Measurements from ENCODE around the gene KRTAP5-2. TPM values are rescaled to one million over a fixed set of nuclear protein-coding genes. Genes with fewer than 3 reads are reported as not detected.
"Not testable (repeated sequence)": the region's sequence is repeated elsewhere in the genome, so short reads cannot be mapped to it uniquely, and the experiment has no call there.

KRTAP5-2 gene
- total RNA-seq, 1 donor from 2014 or later: not detected

DNA sequence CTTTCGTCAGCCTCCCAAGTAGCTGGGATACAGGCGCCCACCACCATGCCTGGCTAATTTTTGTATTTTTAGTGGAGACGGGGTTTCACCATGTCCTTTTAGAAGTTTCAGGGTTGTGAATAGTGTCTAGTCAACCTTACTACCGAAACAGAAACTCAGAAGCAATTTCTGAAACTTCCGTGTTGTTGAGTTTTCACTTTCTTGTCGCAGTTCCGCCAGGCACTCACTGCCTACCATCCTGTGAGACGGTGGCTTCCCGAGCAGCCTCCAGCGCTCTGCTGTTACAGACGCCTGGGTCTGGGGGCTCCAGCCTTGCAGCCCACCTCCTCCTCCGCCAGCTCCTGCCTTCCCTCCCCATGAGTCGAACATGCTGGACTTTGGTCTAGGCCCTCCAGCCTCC, 7.8 kb upstream of the KRTAP5-2 start:
- DNase-seq (ENCODE audit: low spot score in 2 of 2, unreplicated experiment in 2 of 2); H3K27ac Mint-ChIP-seq; H3K9me3 Mint-ChIP-seq; H3K4me3 Mint-ChIP-seq; H3K36me3 Mint-ChIP-seq; H3K4me1 Mint-ChIP-seq: not testable (repeated sequence)
- peaks cover 48% of the 10 kb centered on the region for H3K27me3 Mint-ChIP-seq (ENCODE audit: low read depth)

DNA sequence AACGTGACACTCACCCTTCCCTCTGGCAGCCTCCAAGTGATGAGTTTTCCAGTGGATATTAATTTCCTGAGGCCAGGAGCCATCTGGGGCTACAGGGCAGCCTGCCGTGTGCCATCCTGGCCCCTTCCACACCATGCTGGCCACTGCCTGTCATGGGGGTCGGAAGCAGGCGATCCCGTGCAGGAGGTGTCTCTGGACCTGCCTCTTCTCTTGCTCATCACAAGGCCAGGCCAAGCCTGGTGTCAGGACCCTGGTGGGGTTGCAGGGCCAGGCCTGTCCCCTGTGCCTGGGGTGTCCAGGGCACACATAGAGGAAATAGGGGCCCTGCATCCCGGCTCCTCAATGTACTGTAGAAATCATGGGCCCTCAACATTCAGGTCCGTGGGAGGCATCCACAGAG, 6.6 kb upstream of the KRTAP5-2 start:
- Mint-ChIP-seq H3K27me3 (ENCODE audit: low read depth) (peaks cover 54% of the 10 kb centered on the region), H3K27ac (no peak overlapping the region), H3K36me3 (no peaks in the 10 kb centered on the region), H3K9me3 (peaks cover 10% of the 10 kb centered on the region), H3K4me1 (peaks cover 8% of the 10 kb centered on the region), H3K4me3 (no peak overlapping the region)
- TF ChIP-seq, protein P1, sequence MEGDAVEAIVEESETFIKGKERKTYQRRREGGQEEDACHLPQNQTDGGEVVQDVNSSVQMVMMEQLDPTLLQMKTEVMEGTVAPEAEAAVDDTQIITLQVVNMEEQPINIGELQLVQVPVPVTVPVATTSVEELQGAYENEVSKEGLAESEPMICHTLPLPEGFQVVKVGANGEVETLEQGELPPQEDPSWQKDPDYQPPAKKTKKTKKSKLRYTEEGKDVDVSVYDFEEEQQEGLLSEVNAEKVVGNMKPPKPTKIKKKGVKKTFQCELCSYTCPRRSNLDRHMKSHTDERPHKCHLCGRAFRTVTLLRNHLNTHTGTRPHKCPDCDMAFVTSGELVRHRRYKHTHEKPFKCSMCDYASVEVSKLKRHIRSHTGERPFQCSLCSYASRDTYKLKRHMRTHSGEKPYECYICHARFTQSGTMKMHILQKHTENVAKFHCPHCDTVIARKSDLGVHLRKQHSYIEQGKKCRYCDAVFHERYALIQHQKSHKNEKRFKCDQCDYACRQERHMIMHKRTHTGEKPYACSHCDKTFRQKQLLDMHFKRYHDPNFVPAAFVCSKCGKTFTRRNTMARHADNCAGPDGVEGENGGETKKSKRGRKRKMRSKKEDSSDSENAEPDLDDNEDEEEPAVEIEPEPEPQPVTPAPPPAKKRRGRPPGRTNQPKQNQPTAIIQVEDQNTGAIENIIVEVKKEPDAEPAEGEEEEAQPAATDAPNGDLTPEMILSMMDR (IDR thresholded peaks at IDR 0.05; ENCODE audit: unreplicated experiment): no peak
- DNase-seq (ENCODE audit: low spot score in 2 of 2, unreplicated experiment in 2 of 2): no peak

DNA sequence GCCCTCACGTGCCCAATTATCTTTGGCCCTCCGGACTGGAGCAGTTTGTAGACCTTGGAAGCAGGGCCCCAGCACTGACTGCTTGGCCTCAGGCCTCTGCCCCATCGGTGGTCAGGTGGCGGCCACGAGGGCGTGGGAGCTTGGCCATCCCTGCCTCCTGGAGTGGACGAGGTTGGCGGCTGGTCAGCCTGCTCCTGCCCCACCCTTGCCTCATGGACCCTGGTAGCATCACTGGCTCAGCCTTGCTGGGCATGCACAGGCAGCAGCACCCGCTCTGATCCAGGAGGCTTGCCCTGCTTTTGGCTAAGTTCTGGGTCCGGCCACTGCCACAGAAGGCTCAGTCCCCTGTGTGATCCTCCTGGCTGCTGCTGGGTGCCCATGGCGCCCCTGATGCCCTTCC, 6.1 kb upstream of the KRTAP5-2 start:
- TF ChIP-seq, protein P1 (IDR thresholded peaks at IDR 0.05; ENCODE audit: unreplicated experiment): no peak
- no peak for DNase-seq (ENCODE audit: low spot score in 2 of 2, unreplicated experiment in 2 of 2)
- H3K36me3 Mint-ChIP-seq: no peaks in the 10 kb centered on the region
- peaks cover 58% of the 10 kb centered on the region for H3K27me3 Mint-ChIP-seq (ENCODE audit: low read depth)
- H3K4me3 Mint-ChIP-seq: no peak overlapping the region
- H3K4me1 Mint-ChIP-seq: peaks cover 8% of the 10 kb centered on the region
- no peak overlapping the region for H3K27ac Mint-ChIP-seq
- H3K9me3 Mint-ChIP-seq: peaks cover 10% of the 10 kb centered on the region

DNA sequence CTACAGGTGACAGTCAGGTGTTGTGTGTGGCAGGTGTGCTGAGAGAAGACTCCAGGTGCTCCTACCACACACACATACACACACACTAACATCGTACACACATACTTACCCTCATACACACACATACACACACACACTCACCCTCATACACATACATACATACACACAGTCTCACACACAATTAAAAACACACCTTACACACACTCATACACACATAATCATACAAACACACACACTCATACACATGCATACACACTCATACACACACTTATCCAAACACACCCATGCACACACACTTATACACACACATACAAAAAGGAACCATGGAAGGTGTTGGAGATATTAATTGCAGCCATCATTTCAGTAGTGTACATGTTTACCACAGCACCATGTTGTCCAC, 5.5 kb upstream of the KRTAP5-2 start:
- TF ChIP-seq, protein P1 (IDR thresholded peaks at IDR 0.05; ENCODE audit: unreplicated experiment): no peak
- Mint-ChIP-seq H3K27ac (no peak overlapping the region), H3K36me3 (no peaks in the 10 kb centered on the region), H3K27me3 (ENCODE audit: low read depth) (peaks cover 60% of the 10 kb centered on the region), H3K4me3 (no peak overlapping the region), H3K9me3 (peaks cover 10% of the 10 kb centered on the region), H3K4me1 (peaks cover 8% of the 10 kb centered on the region)
- DNase-seq (ENCODE audit: low spot score in 2 of 2, unreplicated experiment in 2 of 2): no peak

DNA sequence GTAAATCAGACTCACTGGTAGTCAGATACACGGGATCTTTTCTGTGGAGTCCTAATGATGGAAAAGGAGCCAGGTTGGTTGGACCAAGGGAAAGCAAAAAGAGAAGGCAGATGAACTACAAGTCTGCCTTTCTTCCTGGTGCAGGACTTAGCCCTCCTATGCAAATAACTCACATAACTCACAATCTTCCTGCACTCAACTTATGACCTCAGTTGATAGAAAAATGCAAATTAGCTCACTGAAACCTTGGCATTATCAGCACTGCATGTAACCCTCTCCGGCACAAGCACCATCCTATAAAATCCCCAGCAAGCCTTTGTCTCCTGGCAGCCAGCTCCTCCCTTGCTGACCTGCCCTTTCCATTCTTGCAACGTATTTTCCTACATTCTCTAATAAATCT, 3.6 kb upstream of the KRTAP5-2 start:
- Mint-ChIP-seq H3K27me3 (ENCODE audit: low read depth) (peaks cover 60% of the 10 kb centered on the region), H3K9me3 (peaks cover 10% of the 10 kb centered on the region)
- not testable (repeated sequence) for H3K4me1 Mint-ChIP-seq; H3K27ac Mint-ChIP-seq; DNase-seq (ENCODE audit: low spot score in 2 of 2, unreplicated experiment in 2 of 2); H3K36me3 Mint-ChIP-seq; H3K4me3 Mint-ChIP-seq

DNA sequence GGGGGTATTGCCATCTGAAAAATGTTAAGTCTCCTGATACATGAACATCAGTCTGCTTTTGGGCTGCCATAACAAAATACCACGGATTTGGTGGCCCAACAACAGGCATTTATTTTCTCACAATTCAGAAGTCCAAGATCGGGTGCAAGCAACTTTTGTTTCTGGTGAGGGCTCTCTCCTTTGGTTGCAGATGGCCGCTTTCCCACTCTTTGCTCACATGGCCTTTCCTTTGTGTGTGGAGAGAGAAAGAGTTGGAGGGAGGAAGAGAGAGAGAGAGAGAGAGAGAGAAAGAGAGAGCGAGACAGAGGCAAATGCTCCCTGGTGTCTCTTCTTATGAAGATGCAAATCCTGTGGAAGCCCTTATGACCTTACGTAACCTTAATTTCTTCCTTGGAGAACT, 2.5 kb upstream of the KRTAP5-2 start:
- Mint-ChIP-seq H3K4me1 (peaks cover 1% of the 10 kb centered on the region), H3K4me3 (no peak overlapping the region), H3K27me3 (ENCODE audit: low read depth) (peaks cover 64% of the 10 kb centered on the region), H3K9me3 (peaks cover 10% of the 10 kb centered on the region), H3K36me3 (no peaks in the 10 kb centered on the region), H3K27ac (no peak overlapping the region)
- TF ChIP-seq, protein P1 (IDR thresholded peaks at IDR 0.05; ENCODE audit: unreplicated experiment): no peak
- DNase-seq (ENCODE audit: low spot score in 2 of 2, unreplicated experiment in 2 of 2): no peak

DNA sequence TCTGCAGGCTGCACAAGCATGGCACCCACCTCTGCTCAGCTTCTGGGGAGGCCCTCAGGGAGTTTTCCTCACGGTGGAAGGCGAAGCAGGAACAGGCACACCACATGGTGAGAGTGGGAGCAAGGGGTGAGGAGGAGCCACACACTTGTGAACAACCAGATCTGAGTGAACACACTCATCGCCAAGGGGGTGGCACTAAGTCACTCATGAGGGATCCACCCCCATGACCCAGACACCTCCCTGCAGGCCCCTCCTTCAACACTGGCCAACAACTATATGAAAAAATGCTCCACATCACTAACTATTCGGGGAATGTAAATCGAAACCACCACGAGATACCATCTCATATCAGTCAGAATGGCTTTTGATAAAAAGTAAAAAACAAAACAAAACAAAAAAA, 722 bp upstream of the KRTAP5-2 start:
- no peak for DNase-seq (ENCODE audit: low spot score in 2 of 2, unreplicated experiment in 2 of 2)
- Mint-ChIP-seq H3K4me3 (no peak overlapping the region), H3K27ac (no peak overlapping the region), H3K27me3 (ENCODE audit: low read depth) (peaks cover 80% of the 10 kb centered on the region), H3K4me1 (peaks cover 1% of the 10 kb centered on the region), H3K36me3 (no peaks in the 10 kb centered on the region), H3K9me3 (peaks cover 10% of the 10 kb centered on the region)
- TF ChIP-seq, protein P1 (IDR thresholded peaks at IDR 0.05; ENCODE audit: unreplicated experiment): no peak

DNA sequence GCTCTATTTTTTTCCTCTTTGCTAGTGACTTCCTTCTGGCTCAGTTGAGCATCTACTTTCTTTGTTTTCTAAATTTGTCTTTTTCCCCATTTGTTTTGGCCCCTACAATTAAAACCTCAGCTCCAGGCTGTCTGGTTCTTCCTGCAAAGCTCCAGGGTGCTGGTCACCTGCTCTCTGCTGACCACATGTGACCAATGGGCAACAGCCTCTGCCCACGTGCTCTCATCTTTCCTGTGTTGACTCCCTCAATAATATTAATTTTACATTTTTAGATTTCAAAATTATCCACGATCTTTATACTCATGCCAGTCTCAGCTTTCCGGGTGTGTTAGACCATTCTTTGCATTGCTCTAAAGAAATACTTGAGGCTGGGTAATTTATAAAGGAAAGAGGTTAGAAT, 312 bp upstream of the KRTAP5-2 start:
- H3K27ac Mint-ChIP-seq; H3K4me1 Mint-ChIP-seq; DNase-seq (ENCODE audit: low spot score in 2 of 2, unreplicated experiment in 2 of 2); H3K36me3 Mint-ChIP-seq; H3K4me3 Mint-ChIP-seq: not testable (repeated sequence)
- H3K27me3 Mint-ChIP-seq (ENCODE audit: low read depth): peaks cover 82% of the 10 kb centered on the region
- H3K9me3 Mint-ChIP-seq: peaks cover 10% of the 10 kb centered on the region

Measured in mesothelial cell of epicardium (in vitro differentiated cells).